LNCAP (cell line): ENCODE results near the gene CYFIP1.

Experiments used
- CTCF ChIP-seq: fragments of 450-650 bp; IDR thresholded peaks from 2 replicates; pipeline ENCODE4 v1.5.1; 2017; ENCODE audit warnings: mild to moderate bottlenecking

Gene CYFIP1

GRCh38 chr15:22823495-22824128, 156.6 kb downstream of the CYFIP1 start:
- TF ChIP-seq CTCF = no peak

- no peak for TF ChIP-seq CTCF
Observed at GRCh38 chr15:22819651-22820050, 160.5 kb downstream of the CYFIP1 start.
